Endothelial cell of umbilical vein (primary cell): ENCODE data around the gene GSE1.

Experiments used
- GATA2 ChIP-seq: IDR thresholded peaks from 2 replicates; pipeline ENCODE4 v1.7.0; 2011; ENCODE audit warnings: low read depth, mild to moderate bottlenecking, moderate library complexity, mixed read lengths, low read length; ENCODE audit not compliant: insufficient read length, insufficient read depth
- POLR2AphosphoS5 ChIP-seq: IDR thresholded peaks from 2 replicates; pipeline ENCODE4 v1.6.1; 2012; ENCODE audit warnings: low read depth, mild to moderate bottlenecking, control low read depth, low read length, moderate library complexity; ENCODE audit not compliant: insufficient read depth
- TF ChIP-seq, protein P1 (sequence below), 2 donors: IDR thresholded peaks; 1 replicate in 1 of 2; 2 replicates in 1 of 2; pipeline ENCODE4 v1.5.1; 2011; ENCODE audit warnings: low read length in 2 of 2, mild to moderate bottlenecking in 2 of 2, moderate library complexity in 2 of 2, control low read depth in 1 of 2, inconsistent platforms in 1 of 2, low read depth in 1 of 2; ENCODE audit not compliant: insufficient read depth in 1 of 2; ENCODE audit errors: extremely low read depth in 1 of 2

DNA sequence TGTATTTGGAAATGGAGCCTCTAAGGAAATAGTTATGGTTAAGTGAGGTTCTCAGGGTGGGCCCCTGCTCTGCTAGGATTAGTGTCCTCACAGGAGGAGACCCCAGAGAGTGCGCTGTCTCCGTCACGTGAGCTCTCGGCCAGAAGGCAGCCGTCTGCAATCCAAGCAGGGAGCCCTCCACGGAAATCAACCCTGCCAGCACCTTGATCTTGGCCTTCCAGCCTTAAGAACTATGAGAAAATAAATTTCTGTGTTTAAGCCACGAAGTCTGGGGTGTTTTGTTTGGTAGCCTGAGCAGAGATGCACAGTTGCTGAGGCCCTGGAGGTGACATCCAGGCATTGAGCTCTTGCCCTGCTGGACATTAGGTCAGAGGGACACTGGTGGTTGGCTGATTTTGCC is 32.4 kb upstream of the GSE1 start:
- TF ChIP-seq, protein P1, sequence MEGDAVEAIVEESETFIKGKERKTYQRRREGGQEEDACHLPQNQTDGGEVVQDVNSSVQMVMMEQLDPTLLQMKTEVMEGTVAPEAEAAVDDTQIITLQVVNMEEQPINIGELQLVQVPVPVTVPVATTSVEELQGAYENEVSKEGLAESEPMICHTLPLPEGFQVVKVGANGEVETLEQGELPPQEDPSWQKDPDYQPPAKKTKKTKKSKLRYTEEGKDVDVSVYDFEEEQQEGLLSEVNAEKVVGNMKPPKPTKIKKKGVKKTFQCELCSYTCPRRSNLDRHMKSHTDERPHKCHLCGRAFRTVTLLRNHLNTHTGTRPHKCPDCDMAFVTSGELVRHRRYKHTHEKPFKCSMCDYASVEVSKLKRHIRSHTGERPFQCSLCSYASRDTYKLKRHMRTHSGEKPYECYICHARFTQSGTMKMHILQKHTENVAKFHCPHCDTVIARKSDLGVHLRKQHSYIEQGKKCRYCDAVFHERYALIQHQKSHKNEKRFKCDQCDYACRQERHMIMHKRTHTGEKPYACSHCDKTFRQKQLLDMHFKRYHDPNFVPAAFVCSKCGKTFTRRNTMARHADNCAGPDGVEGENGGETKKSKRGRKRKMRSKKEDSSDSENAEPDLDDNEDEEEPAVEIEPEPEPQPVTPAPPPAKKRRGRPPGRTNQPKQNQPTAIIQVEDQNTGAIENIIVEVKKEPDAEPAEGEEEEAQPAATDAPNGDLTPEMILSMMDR (IDR thresholded peaks at IDR 0.05; ENCODE audit: extremely low read depth in 1 of 2, insufficient read depth in 1 of 2, low read depth in 1 of 2, low read length in 2 of 2): no peak
- no peak for TF ChIP-seq POLR2AphosphoS5
- TF ChIP-seq GATA2: no peak
